GM12872 (cell line): ENCODE results near the gene ADM5.

ENCODE experiments used
- CTCF ChIP-seq: IDR thresholded peaks from 3 replicates; pipeline ENCODE4 v1.5.1; 2011; ENCODE audit warnings: low read depth, mild to moderate bottlenecking, low read length, moderate library complexity; ENCODE audit not compliant: insufficient read depth

The ADM5 gene

DNA sequence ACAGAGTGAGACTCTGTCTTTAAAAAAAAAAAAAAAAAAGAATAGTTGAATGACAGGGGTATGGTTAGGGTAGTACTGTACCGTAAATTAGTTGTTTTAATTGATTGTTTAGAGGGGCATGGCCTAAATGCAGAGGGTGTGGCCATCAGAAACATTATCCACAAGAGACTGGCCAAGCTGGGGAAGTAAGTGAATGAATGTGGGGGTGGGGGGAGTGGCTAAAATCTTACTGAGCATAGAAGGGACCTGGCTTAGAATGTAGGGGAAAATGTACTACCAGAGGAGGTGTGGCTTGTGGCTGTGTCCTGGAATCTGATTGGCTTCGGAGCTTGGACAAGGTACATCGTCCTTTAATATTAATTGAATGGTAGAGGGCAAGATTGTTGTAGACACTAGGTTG is 19.9 kb upstream of the ADM5 start:
- no peak for TF ChIP-seq CTCF

- peak; percentile 98 for TF ChIP-seq CTCF
Observed at GRCh38 chr19:49672131-49672919, 17.1 kb upstream of the ADM5 start.

DNA sequence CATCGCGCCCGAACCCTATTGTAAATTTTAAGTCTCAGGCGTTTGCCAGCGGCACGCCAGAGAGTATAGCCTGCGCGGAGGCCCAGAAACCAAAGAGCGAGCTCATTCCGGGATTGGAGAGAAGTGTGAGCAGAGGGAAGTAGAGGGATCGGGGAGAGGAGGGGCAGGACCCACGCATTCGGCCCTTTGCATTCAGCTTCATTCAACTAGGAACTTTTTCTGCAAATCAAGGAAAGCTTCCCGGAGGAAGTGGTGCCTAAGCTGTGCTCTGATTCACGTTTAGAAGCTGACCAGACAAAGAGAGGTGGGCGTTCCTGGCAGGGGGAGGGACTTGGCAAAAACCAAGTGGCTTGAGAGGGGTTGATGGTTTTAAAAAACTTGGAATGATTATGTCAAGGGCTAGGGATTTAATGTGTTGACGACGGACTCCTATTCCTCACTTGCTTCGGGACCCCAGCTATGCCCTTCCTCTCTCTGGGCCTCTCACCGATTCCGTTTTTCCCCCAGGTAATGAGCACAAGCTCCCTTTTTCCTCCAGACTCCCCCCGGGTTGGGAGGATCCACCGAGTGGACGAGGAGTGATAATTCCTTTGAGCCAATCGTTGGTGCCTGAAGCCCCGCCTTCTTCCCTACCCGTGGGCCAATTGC is 13.1 kb upstream of the ADM5 start:
- TF ChIP-seq CTCF = no peak

GRCh38 chr19:49676784-49677230 is 12.6 kb upstream of the ADM5 start:
- no peak for TF ChIP-seq CTCF

GRCh38 chr19:49677231-49677900 is 12.0 kb upstream of the ADM5 start, which contains the start of gene PRMT1:
PRMT1 (plus strand) TSS chr19:49677271; CDS start chr19:49677281, 10 bp downstream.
- TF ChIP-seq CTCF = no peak

- peak; percentile 74 for TF ChIP-seq CTCF
Observed at GRCh38 chr19:49677901-49678674, 11.3 kb upstream of the ADM5 start.
